ENCODE results near the gene NTS. TPM values are rescaled to one million over a fixed set of nuclear protein-coding genes. Genes with fewer than 3 reads are reported as not detected.

NTS gene
- total and polyA plus RNA-seq, 3 donors from 2014 or later = 1.2 TPM; not detected in 2

GRCh38 chr12:85856966-85857365 lies 17.1 kb upstream of the NTS start:
- no peak for DNase-seq
- TF ChIP-seq POLR2A (IDR thresholded peaks at IDR 0.05) (no peak), CTCF (IDR thresholded peaks at IDR 0.05) (no peak)
- H3K36me3 ChIP-seq (ENCODE audit: low read depth, missing control alignments) = no peaks in the 10 kb centered on the region
- no peak overlapping the region for H3K27ac ChIP-seq
- 82 to 88% methylated on average over 2 to 3 of the region's 3 CpGs for WGBS, 2 donors
- no peaks in the 10 kb centered on the region for H3K4me1 ChIP-seq
- no peaks in the 10 kb centered on the region for H3K27me3 ChIP-seq
- intact Hi-C loops (cut with DNase I; ENCODE audit: low total_unique reads) = no loop called here
- H3K4me3 ChIP-seq = no peak overlapping the region
- H3K9me3 ChIP-seq = no peaks in the 10 kb centered on the region

GRCh38 chr12:85865890-85866289 lies 8.2 kb upstream of the NTS start:
- TF ChIP-seq CTCF (IDR thresholded peaks at IDR 0.05) = no peak
- no peak for TF ChIP-seq POLR2A (IDR thresholded peaks at IDR 0.05)
- H3K36me3 ChIP-seq (ENCODE audit: low read depth, missing control alignments) = no peaks in the 10 kb centered on the region
- WGBS, 2 donors = 89 to 92% methylated on average over 4 to 6 of the region's 6 CpGs
- H3K27me3 ChIP-seq = no peaks in the 10 kb centered on the region
- intact Hi-C loops (cut with DNase I; ENCODE audit: low total_unique reads) = loop anchor here (10.0 kb wide), 1 partner anchor 381 kb away; no protein-coding TSS in a partner anchor
- no peaks in the 10 kb centered on the region for H3K9me3 ChIP-seq
- no peak for DNase-seq
- no peak overlapping the region for H3K27ac ChIP-seq
- H3K4me3 ChIP-seq = no peak overlapping the region
- H3K4me1 ChIP-seq = no peaks in the 10 kb centered on the region

- 44 to 49% methylated on average over 5 of the region's 5 CpGs for WGBS, 2 donors
- Histone ChIP-seq H3K27me3 (no peaks in the 10 kb centered on the region), H3K9me3 (no peaks in the 10 kb centered on the region), H3K4me3 (no peak overlapping the region), H3K36me3 (ENCODE audit: low read depth, missing control alignments) (no peaks in the 10 kb centered on the region), H3K27ac (no peak overlapping the region), H3K4me1 (no peaks in the 10 kb centered on the region)
- TF ChIP-seq POLR2A (IDR thresholded peaks at IDR 0.05) = no peak
- peak; percentile 46 to 80 (median 79) for TF ChIP-seq CTCF (IDR thresholded peaks at IDR 0.05)
- DNase-seq = peak; percentile 48
- intact Hi-C loops (cut with DNase I; ENCODE audit: low total_unique reads) = loop anchor here (10.0 kb wide), 1 partner anchor 382 kb away; no protein-coding TSS in a partner anchor
These were observed 6.9 kb upstream of the NTS start for GRCh38 chr12:85866986-85867776.

- Histone ChIP-seq H3K36me3 (ENCODE audit: low read depth, missing control alignments) (no peaks in the 10 kb centered on the region), H3K27me3 (no peaks in the 10 kb centered on the region), H3K4me1 (no peaks in the 10 kb centered on the region), H3K27ac (no peak overlapping the region), H3K4me3 (no peak overlapping the region), H3K9me3 (no peaks in the 10 kb centered on the region)
- intact Hi-C loops (cut with DNase I; ENCODE audit: low total_unique reads) = no loop called here
- TF ChIP-seq POLR2A (IDR thresholded peaks at IDR 0.05) (no peak), CTCF (IDR thresholded peaks at IDR 0.05) (peak; percentile 26 to 63 (median 41))
- WGBS, 2 donors = 31% methylated on average over 3 of the region's 3 CpGs
- DNase-seq = no peak
These were observed 1.5 kb upstream of the NTS start for GRCh38 chr12:85872497-85873091.

All from testis (tissue), 3 donors.